ENCODE measurements around the gene AFG1L. TPM values are rescaled to one million over a fixed set of nuclear protein-coding genes. Genes with fewer than 3 reads are reported as not detected.
"Not testable (repeated sequence)": the region's sequence is repeated elsewhere in the genome, so short reads cannot be mapped to it uniquely, and the experiment has no call there.

AFG1L gene
- total RNA-seq, 3 donors from 2014 or later = 8.4 to 11.7 (median 10.6) TPM

- peak; percentile 3 for ATAC-seq
- peak overlapping the region; percentile 79 for H3K4me3 ChIP-seq
- H3K9me3 ChIP-seq = no peaks in the 10 kb centered on the region
- peak; percentile 65 to 81 (median 78) for DNase-seq
- TF ChIP-seq CTCF (IDR thresholded peaks at IDR 0.05) = no peak
- H3K4me1 ChIP-seq (ENCODE audit: low read depth) = peaks cover 7% of the 10 kb centered on the region
- H3K36me3 ChIP-seq (ENCODE audit: low read depth) = no peaks in the 10 kb centered on the region
- intact Hi-C loops (cut with DNase I, micrococcal nuclease) = no loop called here
Observed at GRCh38 chr6:108559884-108560462, 265.1 kb downstream of the AFG1L start.

- no peak for TF ChIP-seq CTCF (IDR thresholded peaks at IDR 0.05)
- ATAC-seq = peak; percentile 63
- peaks cover 14% of the 10 kb centered on the region for H3K4me1 ChIP-seq (ENCODE audit: low read depth)
Observed at GRCh38 chr6:108560463-108561308, 265.8 kb downstream of the AFG1L start, which contains the start of gene FOXO3. TSS of gene FOXO3 (plus strand) at chr6:108560917. CDS start at chr6:108561209, 292 bp downstream.

GRCh38 chr6:108561309-108561647, 266.4 kb downstream of the AFG1L start:
- H3K36me3 ChIP-seq (ENCODE audit: low read depth); H3K9me3 ChIP-seq; ATAC-seq; intact Hi-C loops (cut with DNase I, micrococcal nuclease): not testable (repeated sequence)
- Histone ChIP-seq H3K4me3 (peak overlapping the region; percentile 79), H3K4me1 (ENCODE audit: low read depth) (peaks cover 20% of the 10 kb centered on the region)
- DNase-seq = peak in 1 of 3 donors; percentile 56

More at GRCh38 chr6:108560463-108561308, 265.8 kb downstream of the AFG1L start, which contains the start of gene FOXO3:
- peak; percentile 91 to 96 (median 95) for DNase-seq
- intact Hi-C loops (cut with DNase I, micrococcal nuclease) = no loop called here
- H3K4me3 ChIP-seq = peak within 1 kb of the TSS; percentile 79
- no peaks in the 10 kb centered on the region for H3K9me3 ChIP-seq
- H3K36me3 ChIP-seq (ENCODE audit: low read depth) = no peaks in the 10 kb centered on the region

GRCh38 chr6:108561742-108562502, 267.1 kb downstream of the AFG1L start:
- no peak for TF ChIP-seq CTCF (IDR thresholded peaks at IDR 0.05)
- Histone ChIP-seq H3K4me3 (peak overlapping the region; percentile 79), H3K9me3 (no peaks in the 10 kb centered on the region), H3K4me1 (ENCODE audit: low read depth) (peaks cover 26% of the 10 kb centered on the region), H3K36me3 (ENCODE audit: low read depth) (no peaks in the 10 kb centered on the region)
- peak; percentile 38 to 75 (median 65) for DNase-seq
- intact Hi-C loops (cut with DNase I, micrococcal nuclease) = no loop called here
- ATAC-seq = no peak

- no peak for TF ChIP-seq CTCF (IDR thresholded peaks at IDR 0.05)
- peak; percentile 9 for ATAC-seq
- intact Hi-C loops (cut with DNase I, micrococcal nuclease) = no loop called here
Observed at GRCh38 chr6:108562503-108562993, 267.7 kb downstream of the AFG1L start.

More at GRCh38 chr6:108562503-108562993, 267.7 kb downstream of the AFG1L start:
- Histone ChIP-seq H3K9me3 (no peaks in the 10 kb centered on the region), H3K4me3 (peak overlapping the region; percentile 79), H3K36me3 (ENCODE audit: low read depth) (no peaks in the 10 kb centered on the region), H3K4me1 (ENCODE audit: low read depth) (peaks cover 25% of the 10 kb centered on the region)
- DNase-seq = peak; percentile 67 to 72 (median 68)
